ENCODE measurements around the gene LIN37.
"Not testable (repeated sequence)": the region's sequence is repeated elsewhere in the genome, so short reads cannot be mapped to it uniquely, and the experiment has no call there.

LIN37 gene

GRCh38 chr19:35753634-35754369 lies 5.4 kb downstream of the LIN37 start:
- DNase-seq (ENCODE audit: low spot score): no peak

- DNase-seq (ENCODE audit: low spot score): no peak
Observed at GRCh38 chr19:35754370-35755130, 6.2 kb downstream of the LIN37 start.

- no peak for DNase-seq (ENCODE audit: low spot score)
Observed at GRCh38 chr19:35755131-35755549, 6.8 kb downstream of the LIN37 start.

GRCh38 chr19:35755550-35756376 lies 7.4 kb downstream of the LIN37 start:
- DNase-seq (ENCODE audit: low spot score): no peak

- DNase-seq (ENCODE audit: low spot score): no peak
Observed at GRCh38 chr19:35756377-35757230, 8.2 kb downstream of the LIN37 start, which contains the start of gene HSPB6. TSS of gene HSPB6 (minus strand) at chr19:35757029. CDS start at chr19:35757008, 21 bp downstream.

GRCh38 chr19:35757231-35757748 lies 8.9 kb downstream of the LIN37 start:
- no peak for DNase-seq (ENCODE audit: low spot score)

GRCh38 chr19:35757749-35758608 lies 9.6 kb downstream of the LIN37 start, which contains the start of gene PROSER3:
TSS of gene PROSER3 (plus strand) at chr19:35758176. CDS start at chr19:35758216, 40 bp downstream.
- DNase-seq (ENCODE audit: low spot score): peak; percentile 100

- no peak for DNase-seq (ENCODE audit: low spot score)
Observed at GRCh38 chr19:35759697-35760096, 11.3 kb downstream of the LIN37 start.

- DNase-seq (ENCODE audit: low spot score): no peak
Observed at GRCh38 chr19:35760711-35761349, 12.5 kb downstream of the LIN37 start.

- no peak for DNase-seq (ENCODE audit: low spot score)
Observed at GRCh38 chr19:35764432-35765315, 16.3 kb downstream of the LIN37 start.

- no peak for DNase-seq (ENCODE audit: low spot score)
Observed at GRCh38 chr19:35766571-35767104, 18.3 kb downstream of the LIN37 start.

- no peak for DNase-seq (ENCODE audit: low spot score)
Observed at GRCh38 chr19:35767288-35768081, 19.1 kb downstream of the LIN37 start.

GRCh38 chr19:35768082-35768421 lies 19.7 kb downstream of the LIN37 start:
- no peak for DNase-seq (ENCODE audit: low spot score)

GRCh38 chr19:35772362-35772761 lies 24.0 kb downstream of the LIN37 start:
- DNase-seq (ENCODE audit: low spot score): not testable (repeated sequence)

- DNase-seq (ENCODE audit: low spot score): no peak
Observed at GRCh38 chr19:35773020-35773806, 24.8 kb downstream of the LIN37 start.

GRCh38 chr19:35774274-35775045 lies 26.1 kb downstream of the LIN37 start:
- peak; percentile 40 for DNase-seq (ENCODE audit: low spot score)
